Thoracic aorta (tissue), 2 donors: ENCODE data around the gene MYO18B. TPM values are rescaled to one million over a fixed set of nuclear protein-coding genes. Genes with fewer than 3 reads are reported as not detected.

ENCODE experiments used
- ATAC-seq: fragments of 150-250 bp; one replicate; pipeline ENCODE4 v1.8.0; 2017; ENCODE audit warnings: low read depth; ENCODE audit not compliant: insufficient number of reproducible peaks, low FRiP score
- DNase-seq: peaks from one replicate; pipeline ENCODE4 v3.0.0-alpha.2; 2020; ENCODE audit warnings: low spot score
- H3K27ac ChIP-seq, 2 donors: fragments of 200-600 bp; sonication (generic); 1 replicate in 1 of 2; 2 replicates in 1 of 2; pipeline ENCODE4 v1.5.1; 2016; ENCODE audit warnings: mild to moderate bottlenecking in 2 of 2, moderate library complexity in 2 of 2
- H3K27me3 ChIP-seq: fragments of 200-600 bp; sonication (generic); replicated peaks from 2 replicates; pipeline ENCODE4 v1.6.0; 2016; ENCODE audit warnings: mild to moderate bottlenecking; ENCODE audit not compliant: insufficient read depth
- H3K36me3 ChIP-seq: fragments of 200-600 bp; sonication (generic); one replicate; pipeline ENCODE4 v1.5.1; 2016
- H3K4me1 ChIP-seq, 2 donors: fragments of 200-600 bp; sonication (generic); 1 replicate in 1 of 2; 2 replicates in 1 of 2; pipeline versions ENCODE4 v1.5.1 to v1.6.0; 2016; ENCODE audit warnings: low read depth in 2 of 2, mild to moderate bottlenecking in 1 of 2; ENCODE audit not compliant: control insufficient read depth in 1 of 2
- H3K4me3 ChIP-seq: fragments of 200-600 bp; sonication (generic); 2 replicates; pipeline ENCODE4 v1.5.1; 2016; ENCODE audit warnings: mild to moderate bottlenecking
- H3K9me3 ChIP-seq: fragments of 200-600 bp; sonication (generic); 2 replicates; pipeline ENCODE4 v1.5.1; 2016
- total RNA-seq, 2 donors: library from RNA; depleted of rRNA; stranded (reverse); fragments of >200 nt; gene quantifications; one replicate each; pipeline versions ENCODE4 v1.1.0 to v1.2.3, GENCODE V29; 2016
- TF ChIP-seq, protein P1 (sequence below): fragments of 200-600 bp; sonication (generic); IDR thresholded peaks from one replicate; pipeline ENCODE4 v1.5.1; 2019; ENCODE audit warnings: antibody characterized with exemption

The MYO18B gene
- total RNA-seq, 2 donors from 2014 or later, result 45.6 to 73.5 TPM

DNA sequence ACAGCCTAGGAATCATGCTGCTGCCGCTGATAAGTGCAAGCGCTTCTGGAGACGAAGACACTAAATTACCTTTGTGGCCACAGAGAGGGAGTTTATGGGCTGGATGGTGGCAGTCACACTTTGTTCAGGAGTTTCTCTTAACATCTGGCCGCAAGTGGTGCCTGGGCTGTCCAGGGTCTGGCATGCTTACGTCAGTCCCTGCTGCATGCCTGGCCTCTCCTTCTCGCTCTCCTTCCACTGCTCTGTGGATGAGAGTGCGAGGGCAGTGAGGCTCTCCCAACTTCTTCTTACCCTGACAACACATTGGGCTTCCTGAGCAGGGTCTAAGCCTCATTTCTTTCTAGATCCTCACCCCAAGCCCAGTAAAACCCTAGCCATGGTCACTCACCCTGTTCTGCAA is 266.6 kb downstream of the MYO18B start:
- peaks cover 21% of the 10 kb centered on the region for H3K36me3 ChIP-seq
- no peaks in the 10 kb centered on the region for H3K27me3 ChIP-seq
- no peak for DNase-seq
- no peak for ATAC-seq
- no peaks in the 10 kb centered on the region for H3K4me1 ChIP-seq
- H3K27ac ChIP-seq, result no peak overlapping the region
- TF ChIP-seq, protein P1, sequence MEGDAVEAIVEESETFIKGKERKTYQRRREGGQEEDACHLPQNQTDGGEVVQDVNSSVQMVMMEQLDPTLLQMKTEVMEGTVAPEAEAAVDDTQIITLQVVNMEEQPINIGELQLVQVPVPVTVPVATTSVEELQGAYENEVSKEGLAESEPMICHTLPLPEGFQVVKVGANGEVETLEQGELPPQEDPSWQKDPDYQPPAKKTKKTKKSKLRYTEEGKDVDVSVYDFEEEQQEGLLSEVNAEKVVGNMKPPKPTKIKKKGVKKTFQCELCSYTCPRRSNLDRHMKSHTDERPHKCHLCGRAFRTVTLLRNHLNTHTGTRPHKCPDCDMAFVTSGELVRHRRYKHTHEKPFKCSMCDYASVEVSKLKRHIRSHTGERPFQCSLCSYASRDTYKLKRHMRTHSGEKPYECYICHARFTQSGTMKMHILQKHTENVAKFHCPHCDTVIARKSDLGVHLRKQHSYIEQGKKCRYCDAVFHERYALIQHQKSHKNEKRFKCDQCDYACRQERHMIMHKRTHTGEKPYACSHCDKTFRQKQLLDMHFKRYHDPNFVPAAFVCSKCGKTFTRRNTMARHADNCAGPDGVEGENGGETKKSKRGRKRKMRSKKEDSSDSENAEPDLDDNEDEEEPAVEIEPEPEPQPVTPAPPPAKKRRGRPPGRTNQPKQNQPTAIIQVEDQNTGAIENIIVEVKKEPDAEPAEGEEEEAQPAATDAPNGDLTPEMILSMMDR, result no peak
- H3K9me3 ChIP-seq, result no peaks in the 10 kb centered on the region
- H3K4me3 ChIP-seq, result no peak overlapping the region

DNA sequence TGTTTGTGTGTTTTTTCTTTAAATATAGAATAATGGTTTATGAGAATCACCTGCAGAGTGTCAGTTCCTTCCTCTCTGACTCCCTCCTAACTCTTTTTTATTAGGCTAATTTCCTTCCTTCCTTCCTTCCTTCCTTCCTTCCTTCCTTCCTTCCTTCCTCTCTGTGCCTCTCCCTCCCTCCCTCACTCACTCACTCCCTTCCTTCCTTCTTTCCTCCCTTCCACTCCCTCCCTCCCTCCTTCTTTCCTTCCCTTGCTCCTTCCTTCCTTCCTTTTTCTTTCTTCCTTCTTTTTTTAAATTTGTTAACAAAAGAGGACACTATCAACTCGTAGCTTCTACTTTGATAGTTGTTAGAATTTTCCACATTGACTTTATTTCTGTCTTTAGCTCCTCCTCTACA is 274.9 kb downstream of the MYO18B start:
- Histone ChIP-seq H3K4me1 (no peaks in the 10 kb centered on the region), H3K9me3 (no peaks in the 10 kb centered on the region), H3K27me3 (no peaks in the 10 kb centered on the region), H3K4me3 (no peak overlapping the region), H3K27ac (no peak overlapping the region), H3K36me3 (no peaks in the 10 kb centered on the region)
- ATAC-seq (no peak), DNase-seq (no peak)
- TF ChIP-seq, protein P1, result no peak

DNA sequence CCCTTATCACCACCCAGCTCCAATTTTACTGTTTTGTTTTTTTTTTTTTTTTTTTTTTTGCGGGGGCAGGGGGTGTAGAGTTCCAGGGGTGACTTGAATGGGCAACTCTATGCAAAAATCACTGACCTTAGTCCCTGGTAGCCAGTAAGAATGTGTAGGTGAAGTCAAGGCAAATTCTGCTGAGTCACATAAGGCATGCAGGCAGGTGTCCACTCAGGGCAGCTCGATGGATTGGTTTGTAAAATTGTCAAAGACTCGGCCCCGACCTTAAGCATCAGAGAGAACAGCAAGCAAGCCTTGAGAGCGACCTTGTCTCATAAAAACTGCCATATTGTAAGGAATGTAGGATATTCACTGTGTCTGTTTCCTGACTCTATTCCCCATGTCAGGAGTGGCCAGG is 275.9 kb downstream of the MYO18B start:
- Histone ChIP-seq H3K36me3 (peaks cover 6% of the 10 kb centered on the region), H3K27ac (no peak overlapping the region), H3K9me3 (no peaks in the 10 kb centered on the region), H3K4me1 (no peaks in the 10 kb centered on the region), H3K4me3 (no peak overlapping the region), H3K27me3 (no peaks in the 10 kb centered on the region)
- ATAC-seq, result no peak
- no peak for DNase-seq
- TF ChIP-seq, protein P1, result no peak

DNA sequence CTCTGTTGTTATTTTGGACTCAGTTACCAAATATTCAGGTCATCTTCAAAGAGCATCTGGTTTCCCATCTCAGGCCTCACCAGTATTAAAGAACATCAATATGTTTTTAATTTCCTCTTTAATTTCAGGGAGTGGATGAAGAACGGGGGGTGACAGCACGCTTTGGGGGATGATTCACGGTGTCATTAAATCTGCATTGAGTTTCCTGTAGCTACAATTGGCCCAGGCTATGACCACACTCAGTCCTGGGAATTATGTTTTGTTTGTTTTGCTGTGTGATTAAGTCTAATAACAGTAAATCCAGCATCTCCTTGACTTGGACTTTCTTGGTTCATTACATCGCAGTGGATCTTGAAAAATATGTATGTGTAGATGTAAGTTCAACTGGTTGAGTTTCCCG is 277.6 kb downstream of the MYO18B start:
- no peak for ATAC-seq
- H3K9me3 ChIP-seq, result no peaks in the 10 kb centered on the region
- DNase-seq, result no peak
- H3K4me3 ChIP-seq, result no peak overlapping the region
- no peak overlapping the region for H3K27ac ChIP-seq
- H3K4me1 ChIP-seq, result no peaks in the 10 kb centered on the region
- TF ChIP-seq, protein P1, result no peak
- H3K27me3 ChIP-seq, result no peaks in the 10 kb centered on the region
- peaks cover 6% of the 10 kb centered on the region for H3K36me3 ChIP-seq

DNA sequence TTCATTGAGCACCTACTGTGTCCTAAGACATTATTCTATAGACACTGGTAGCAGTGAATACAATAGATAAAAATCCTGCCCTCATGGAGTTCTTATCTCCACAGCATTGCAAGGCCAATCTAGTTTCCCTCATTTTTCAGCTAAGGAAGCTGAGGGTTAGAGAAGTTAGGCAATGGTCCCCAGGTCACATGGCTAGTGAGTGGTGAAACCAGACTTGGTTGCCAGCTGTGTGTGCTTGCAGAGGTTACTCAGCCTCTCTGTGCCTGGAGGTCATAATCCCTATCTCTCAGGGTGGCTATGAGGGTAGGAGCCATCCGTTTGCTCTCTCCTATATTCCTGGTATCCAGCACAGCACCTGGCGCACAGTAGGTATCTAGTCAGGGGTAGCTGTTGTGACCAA is 279.5 kb downstream of the MYO18B start:
- no peak for ATAC-seq
- TF ChIP-seq, protein P1, result no peak
- Histone ChIP-seq H3K4me3 (no peak overlapping the region), H3K9me3 (no peaks in the 10 kb centered on the region), H3K4me1 (no peaks in the 10 kb centered on the region), H3K27ac (no peak overlapping the region), H3K36me3 (peaks cover 6% of the 10 kb centered on the region), H3K27me3 (no peaks in the 10 kb centered on the region)
- DNase-seq, result no peak
